Lung (tissue), 12 donors: ENCODE measurements around the gene PCNT. TPM values are rescaled to one million over a fixed set of nuclear protein-coding genes. Genes with fewer than 3 reads are reported as not detected.

Experiments used
- ATAC-seq: fragments of 200-7000 bp; cut with Tn5 transposase; one replicate; pipeline ENCODE4 v1.9.1; 2020; ENCODE audit warnings: moderate number of reproducible peaks; ENCODE audit not compliant: insufficient read depth, low FRiP score
- DNase-seq, 3 donors: peaks; one replicate each; pipeline ENCODE4 v3.0.0-alpha.2; 2013 to 2017
- H3K27ac ChIP-seq, 2 donors: one replicate each; pipeline ENCODE4 v1.5.1; 2013; ENCODE audit warnings: mild to moderate bottlenecking in 2 of 2, moderate library complexity in 2 of 2, control low read depth in 1 of 2, inconsistent platforms in 1 of 2, low read depth in 1 of 2, low read length in 1 of 2
- H3K27me3 ChIP-seq, 3 donors: one replicate each; pipeline ENCODE4 v1.5.1; 2013; ENCODE audit warnings: low read length in 2 of 3; ENCODE audit not compliant: control insufficient read depth in 3 of 3, insufficient read depth in 3 of 3
- H3K36me3 ChIP-seq, 4 donors: one replicate each; pipeline ENCODE4 v1.5.1; 2013; ENCODE audit warnings: low read length in 4 of 4, mild to moderate bottlenecking in 1 of 4, moderate library complexity in 1 of 4; ENCODE audit not compliant: control insufficient read depth in 4 of 4, insufficient read depth in 4 of 4
- H3K4me1 ChIP-seq, 5 donors: one replicate each; pipeline ENCODE4 v1.5.1; 2013; ENCODE audit warnings: low read length in 5 of 5, mild to moderate bottlenecking in 2 of 5, moderate library complexity in 1 of 5; ENCODE audit not compliant: control insufficient read depth in 5 of 5, insufficient read depth in 5 of 5
- H3K4me3 ChIP-seq: one replicate; pipeline ENCODE4 v1.5.1; 2013; ENCODE audit warnings: mild to moderate bottlenecking, control low read depth, moderate library complexity
- H3K9ac ChIP-seq, 2 donors: one replicate each; pipeline ENCODE4 v1.5.1; 2013; ENCODE audit warnings: low read length in 2 of 2, control low read depth in 1 of 2; ENCODE audit not compliant: insufficient read depth in 1 of 2
- H3K9me3 ChIP-seq, 4 donors: one replicate each; pipeline ENCODE4 v1.5.1; 2013; ENCODE audit warnings: low read length in 3 of 4, mild to moderate bottlenecking in 1 of 4, moderate library complexity in 1 of 4; ENCODE audit not compliant: control insufficient read depth in 4 of 4, insufficient read depth in 3 of 4
- WGBS, 2 donors: extraction: QIAGEN DNeasy Blood & Tissue Kit; methylation state at CpG; one replicate each; pipeline ENCODE4 v1.1.7; 2013; 5-methylcytosine and 5-hydroxymethylcytosine counted together
- polyA plus RNA-seq, 2 donors: library from polyadenylated mRNA; stranded (reverse); fragments of 200-250 nt; gene quantifications; one replicate each; pipeline ENCODE4 v1.2.1, GENCODE V29; 2013
- total RNA-seq, 2 donors: library from RNA; depleted of rRNA in 1 of 2; stranded (reverse); fragments of >200 nt in 1 of 2; gene quantifications; one replicate each; pipeline ENCODE4 v1.2.1, GENCODE V29; 2014 to 2021
- TF ChIP-seq, protein P1 (sequence below): IDR thresholded peaks from 2 replicates; pipeline ENCODE4 v1.5.1; 2012; ENCODE audit warnings: mild to moderate bottlenecking; ENCODE audit errors: control extremely low read depth, extremely low read depth
- donor health status: control.
- donor health status: control.
- donor health status: Bipolar disorder and iron deficiency.
- donor health status: healthy.
- donor health status: DM: yes; HTN: yes; CAD: no.

The PCNT gene
- total and polyA plus RNA-seq, 4 donors = 9.8 to 37.2 (median 18.5) TPM

- H3K9ac ChIP-seq = no peak overlapping the region
- no peaks in the 10 kb centered on the region for H3K27me3 ChIP-seq
- no peak overlapping the region for H3K4me3 ChIP-seq
- H3K9me3 ChIP-seq = no peaks in the 10 kb centered on the region
- H3K36me3 ChIP-seq = peaks cover 2 to 18% (median 10%) of the 10 kb centered on the region in 4 donors
- H3K4me1 ChIP-seq = no peaks in the 10 kb centered on the region
- DNase-seq = no peak
- ATAC-seq = no peak
- WGBS, 2 donors = 94 to 96% methylated on average over 14 of the region's 14 CpGs
- H3K27ac ChIP-seq = no peak overlapping the region
- TF ChIP-seq, protein P1, sequence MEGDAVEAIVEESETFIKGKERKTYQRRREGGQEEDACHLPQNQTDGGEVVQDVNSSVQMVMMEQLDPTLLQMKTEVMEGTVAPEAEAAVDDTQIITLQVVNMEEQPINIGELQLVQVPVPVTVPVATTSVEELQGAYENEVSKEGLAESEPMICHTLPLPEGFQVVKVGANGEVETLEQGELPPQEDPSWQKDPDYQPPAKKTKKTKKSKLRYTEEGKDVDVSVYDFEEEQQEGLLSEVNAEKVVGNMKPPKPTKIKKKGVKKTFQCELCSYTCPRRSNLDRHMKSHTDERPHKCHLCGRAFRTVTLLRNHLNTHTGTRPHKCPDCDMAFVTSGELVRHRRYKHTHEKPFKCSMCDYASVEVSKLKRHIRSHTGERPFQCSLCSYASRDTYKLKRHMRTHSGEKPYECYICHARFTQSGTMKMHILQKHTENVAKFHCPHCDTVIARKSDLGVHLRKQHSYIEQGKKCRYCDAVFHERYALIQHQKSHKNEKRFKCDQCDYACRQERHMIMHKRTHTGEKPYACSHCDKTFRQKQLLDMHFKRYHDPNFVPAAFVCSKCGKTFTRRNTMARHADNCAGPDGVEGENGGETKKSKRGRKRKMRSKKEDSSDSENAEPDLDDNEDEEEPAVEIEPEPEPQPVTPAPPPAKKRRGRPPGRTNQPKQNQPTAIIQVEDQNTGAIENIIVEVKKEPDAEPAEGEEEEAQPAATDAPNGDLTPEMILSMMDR = no peak
Observed at GRCh38 chr21:46377789-46378188, 53.8 kb downstream of the PCNT start.

DNA sequence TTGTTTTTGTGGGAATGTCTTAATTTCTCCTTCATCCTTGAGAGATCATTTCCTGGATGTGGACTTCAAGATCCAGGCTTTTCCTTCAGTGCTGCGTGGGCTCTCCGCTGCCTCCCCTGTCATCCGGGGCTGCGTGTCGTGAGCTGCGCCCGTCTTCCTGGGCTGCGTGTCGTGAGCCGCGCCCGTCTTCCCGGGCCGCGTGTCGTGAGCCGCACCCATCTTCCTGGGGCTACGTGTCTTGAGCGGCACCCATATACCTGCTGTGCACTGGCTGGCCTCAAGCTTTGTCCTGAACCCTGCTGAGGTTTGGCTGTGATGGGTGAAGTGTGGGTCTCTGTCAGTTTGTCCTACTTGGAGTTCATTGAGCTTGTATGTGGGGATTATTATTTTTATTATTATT is 55.1 kb downstream of the PCNT start:
- DNase-seq (no peak), ATAC-seq (no peak)
- Histone ChIP-seq H3K27me3 (no peaks in the 10 kb centered on the region), H3K4me1 (no peaks in the 10 kb centered on the region), H3K9ac (no peak overlapping the region), H3K4me3 (no peak overlapping the region), H3K36me3 (peaks cover 2 to 18% (median 13%) of the 10 kb centered on the region in 4 donors), H3K9me3 (no peaks in the 10 kb centered on the region), H3K27ac (no peak overlapping the region)
- TF ChIP-seq, protein P1 = no peak
- WGBS, 2 donors = 94 to 98% methylated on average over 19 of the region's 19 CpGs

DNA sequence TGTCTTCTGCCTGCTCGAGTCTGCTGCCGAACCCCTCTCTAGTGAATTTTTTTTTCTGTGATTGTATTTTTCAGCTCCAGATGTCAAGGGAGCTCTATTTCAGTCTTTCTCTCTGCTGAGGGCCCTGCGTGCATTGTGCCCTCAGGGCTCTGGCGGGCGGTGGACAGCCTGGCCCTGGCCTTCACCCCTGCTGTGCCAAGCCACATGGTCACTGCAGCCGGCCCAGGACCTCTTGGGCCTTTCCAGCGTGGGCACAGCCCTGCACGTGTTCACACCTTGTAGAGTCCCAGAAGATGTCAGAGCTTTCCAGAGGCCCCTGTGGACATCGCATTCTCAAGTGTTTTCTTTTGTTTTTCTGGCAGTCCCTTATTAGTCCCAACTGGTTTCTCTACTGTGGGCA is 55.7 kb downstream of the PCNT start:
- Histone ChIP-seq H3K9ac (no peak overlapping the region), H3K27ac (no peak overlapping the region), H3K4me1 (peaks cover 0 to 1% (median 0%) of the 10 kb centered on the region in 5 donors), H3K4me3 (no peak overlapping the region), H3K9me3 (no peaks in the 10 kb centered on the region), H3K27me3 (no peaks in the 10 kb centered on the region), H3K36me3 (peaks cover 2 to 18% (median 16%) of the 10 kb centered on the region in 4 donors)
- DNase-seq = no peak
- TF ChIP-seq, protein P1 = no peak
- WGBS, 2 donors = 96 to 97% methylated on average over 9 of the region's 9 CpGs
- no peak for ATAC-seq

GRCh38 chr21:46381541-46381940 is 57.6 kb downstream of the PCNT start:
- WGBS, 2 donors = 97% methylated on average over 5 of the region's 5 CpGs
- H3K9me3 ChIP-seq = no peaks in the 10 kb centered on the region
- no peak for DNase-seq
- no peak overlapping the region for H3K27ac ChIP-seq
- peaks cover 2 to 20% (median 16%) of the 10 kb centered on the region in 4 donors for H3K36me3 ChIP-seq
- H3K4me1 ChIP-seq = peaks cover 0 to 2% (median 0%) of the 10 kb centered on the region in 5 donors
- TF ChIP-seq, protein P1 = no peak
- ATAC-seq = no peak
- no peak overlapping the region for H3K4me3 ChIP-seq
- no peaks in the 10 kb centered on the region for H3K27me3 ChIP-seq
- no peak overlapping the region for H3K9ac ChIP-seq
